ENCODE measurements around the gene FOLR3. TPM values are rescaled to one million over a fixed set of nuclear protein-coding genes. Genes with fewer than 3 reads are reported as not detected.

The FOLR3 gene
- total RNA-seq, 1 experiment from 2014 or later = not detected

DNA sequence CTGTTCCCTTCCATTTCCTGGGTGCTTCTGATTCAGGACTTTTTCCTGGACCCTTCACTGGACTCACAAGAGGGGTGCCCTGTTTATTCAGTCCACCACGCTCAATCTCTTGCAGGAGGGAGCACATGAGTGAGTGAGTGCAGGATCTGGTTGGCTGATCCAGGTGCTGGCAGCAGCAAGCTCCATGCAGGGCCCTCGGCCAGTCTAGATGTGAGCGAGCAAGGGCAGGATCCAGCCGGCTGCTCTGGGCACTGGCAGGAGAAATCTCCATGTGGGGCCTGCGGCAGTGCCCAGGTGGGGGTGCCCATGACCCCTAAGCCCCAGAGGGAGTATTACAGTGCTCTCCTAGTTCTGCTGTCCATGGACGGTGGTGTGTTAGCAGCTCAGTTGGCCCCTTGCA, 11.5 kb upstream of the FOLR3 start:
- Histone ChIP-seq H3K36me3 (ENCODE audit: control insufficient read depth in 1 of 2, insufficient read depth in 2 of 2, low read length in 2 of 2) (no peaks in the 10 kb centered on the region), H3K79me2 (ENCODE audit: insufficient read depth, low read length) (no peaks in the 10 kb centered on the region), H3K4me2 (ENCODE audit: low read length) (no peak overlapping the region), H3K4me3 (replicated peaks in 1 of 2; ENCODE audit: low read depth in 1 of 2, low read length in 2 of 2) (no peak overlapping the region), H2AFZ (ENCODE audit: low read depth, low read length, poor library complexity, severe bottlenecking) (no peak overlapping the region), H3K4me1 (ENCODE audit: control insufficient read depth in 1 of 2, insufficient read depth in 2 of 2, low read length in 2 of 2) (no peaks in the 10 kb centered on the region), H3K27ac (ENCODE audit: low read depth, low read length) (no peak overlapping the region), H3K9me2 (ENCODE audit: insufficient read depth) (no peaks in the 10 kb centered on the region), H4K20me1 (ENCODE audit: insufficient read depth) (no peaks in the 10 kb centered on the region), H3K9ac (ENCODE audit: low read length) (no peak overlapping the region), H3K9me3 (ENCODE audit: control insufficient read depth in 1 of 2, insufficient read depth in 1 of 2, low read depth in 1 of 2, low read length in 2 of 2) (peaks cover 9 to 18% of the 10 kb centered on the region in 2 experiments; a peak in 3 of 4 replicates), H3K27me3 (ENCODE audit: insufficient read depth, low read length) (no peaks in the 10 kb centered on the region)
- POLR2A ChIA-PET = no interaction called here
- RAD21 ChIA-PET (ENCODE audit: low non-redundant PET in 1 of 2, low total read pairs in 2 of 2, uncharacterized antibody in 2 of 2, unreplicated experiment in 2 of 2) = no interaction called here
- CTCF ChIA-PET = no interaction called here
- BruUV-seq (replicated peaks) = no TSS peak
- TF ChIP-seq SRF (IDR thresholded peaks at IDR 0.05; ENCODE audit: low read depth) (no peak), POLR2A (IDR thresholded peaks at IDR 0.05; ENCODE audit: borderline replicate concordance, extremely low read depth, insufficient read depth, insufficient read length) (no peak), FOSL1 (IDR thresholded peaks at IDR 0.05; ENCODE audit: low read depth) (no peak), EGR1 (IDR thresholded peaks at IDR 0.05; ENCODE audit: low read depth) (no peak), JUND (IDR thresholded peaks at IDR 0.05) (no peak), SP1 (IDR thresholded peaks at IDR 0.05; ENCODE audit: low read depth) (no peak)
- no peak for ATAC-seq
- intact Hi-C loops (cut with micrococcal nuclease) = no loop called here
- no peak for DNase-seq (ENCODE audit: low read depth, low spot score)

GRCh38 chr11:72125956-72126355, 9.6 kb upstream of the FOLR3 start:
- H4K20me1 ChIP-seq (ENCODE audit: insufficient read depth) = no peaks in the 10 kb centered on the region
- H3K9ac ChIP-seq (ENCODE audit: low read length) = no peak overlapping the region
- BruUV-seq (replicated peaks) = no TSS peak
- H3K9me3 ChIP-seq (ENCODE audit: control insufficient read depth in 1 of 2, insufficient read depth in 1 of 2, low read depth in 1 of 2, low read length in 2 of 2) = peaks cover 9 to 18% of the 10 kb centered on the region in 2 experiments; a peak in 3 of 4 replicates
- no peaks in the 10 kb centered on the region for H3K4me1 ChIP-seq (ENCODE audit: control insufficient read depth in 1 of 2, insufficient read depth in 2 of 2, low read length in 2 of 2)
- intact Hi-C loops (cut with micrococcal nuclease) = no loop called here
- H3K36me3 ChIP-seq (ENCODE audit: control insufficient read depth in 1 of 2, insufficient read depth in 2 of 2, low read length in 2 of 2) = no peaks in the 10 kb centered on the region
- H3K4me2 ChIP-seq (ENCODE audit: low read length) = no peak overlapping the region
- TF ChIP-seq TCF7L2 (IDR thresholded peaks at IDR 0.05; ENCODE audit: borderline replicate concordance, extremely low read depth, insufficient read depth, insufficient read length) = no peak
- no peak for TF ChIP-seq EZH2phosphoT487 (IDR thresholded peaks at IDR 0.05; ENCODE audit: borderline replicate concordance)
- TF ChIP-seq SIN3A (IDR thresholded peaks at IDR 0.05; ENCODE audit: low read depth) = no peak
- no peak for TF ChIP-seq EGR1 (IDR thresholded peaks at IDR 0.05; ENCODE audit: low read depth)
- no peak for TF ChIP-seq POLR2A (IDR thresholded peaks at IDR 0.05; ENCODE audit: borderline replicate concordance, extremely low read depth, insufficient read depth, insufficient read length)
- no peak overlapping the region for H2AFZ ChIP-seq (ENCODE audit: low read depth, low read length, poor library complexity, severe bottlenecking)
- RAD21 ChIA-PET (ENCODE audit: low non-redundant PET in 1 of 2, low total read pairs in 2 of 2, uncharacterized antibody in 2 of 2, unreplicated experiment in 2 of 2) = no interaction called here
- H3K9me2 ChIP-seq (ENCODE audit: insufficient read depth) = no peaks in the 10 kb centered on the region
- POLR2A ChIA-PET = interaction anchor here (1.7 kb wide), 1 partner anchor 14 kb away, joined by 6 read pairs; the partner anchor contains the start of gene ANAPC15
- no peak overlapping the region for H3K4me3 ChIP-seq (replicated peaks in 1 of 2; ENCODE audit: low read depth in 1 of 2, low read length in 2 of 2)
- no peaks in the 10 kb centered on the region for H3K27me3 ChIP-seq (ENCODE audit: insufficient read depth, low read length)
- no peaks in the 10 kb centered on the region for H3K79me2 ChIP-seq (ENCODE audit: insufficient read depth, low read length)
- CTCF ChIA-PET = no interaction called here
- ATAC-seq (no peak), DNase-seq (ENCODE audit: low read depth, low spot score) (no peak)
- no peak overlapping the region for H3K27ac ChIP-seq (ENCODE audit: low read depth, low read length)

Measured in HCT116 (cell line).